Rectal smooth muscle tissue (tissue), 1 donor: Measurements from ENCODE around the gene CCDC116.
"Not testable (repeated sequence)": the region's sequence is repeated elsewhere in the genome, so short reads cannot be mapped to it uniquely, and the experiment has no call there.

Experiments used
- H3K27ac ChIP-seq: one replicate; pipeline ENCODE4 v1.7.0; 2013; ENCODE audit warnings: low read depth, low read length, inconsistent platforms
- H3K27me3 ChIP-seq: one replicate; pipeline ENCODE4 v1.7.0; 2013; ENCODE audit warnings: low read length; ENCODE audit not compliant: control insufficient read depth, insufficient read depth
- H3K36me3 ChIP-seq: one replicate; pipeline ENCODE4 v1.7.0; 2013; ENCODE audit warnings: low read length; ENCODE audit not compliant: control insufficient read depth, insufficient read depth
- H3K4me1 ChIP-seq: one replicate; pipeline ENCODE4 v1.7.0; 2013; ENCODE audit warnings: low read length; ENCODE audit not compliant: control insufficient read depth, insufficient read depth
- H3K4me3 ChIP-seq: one replicate; pipeline ENCODE4 v1.7.0; 2013; ENCODE audit warnings: low read length
- H3K9ac ChIP-seq: one replicate; pipeline ENCODE4 v1.7.0; 2013; ENCODE audit warnings: low read length

CCDC116 gene

DNA sequence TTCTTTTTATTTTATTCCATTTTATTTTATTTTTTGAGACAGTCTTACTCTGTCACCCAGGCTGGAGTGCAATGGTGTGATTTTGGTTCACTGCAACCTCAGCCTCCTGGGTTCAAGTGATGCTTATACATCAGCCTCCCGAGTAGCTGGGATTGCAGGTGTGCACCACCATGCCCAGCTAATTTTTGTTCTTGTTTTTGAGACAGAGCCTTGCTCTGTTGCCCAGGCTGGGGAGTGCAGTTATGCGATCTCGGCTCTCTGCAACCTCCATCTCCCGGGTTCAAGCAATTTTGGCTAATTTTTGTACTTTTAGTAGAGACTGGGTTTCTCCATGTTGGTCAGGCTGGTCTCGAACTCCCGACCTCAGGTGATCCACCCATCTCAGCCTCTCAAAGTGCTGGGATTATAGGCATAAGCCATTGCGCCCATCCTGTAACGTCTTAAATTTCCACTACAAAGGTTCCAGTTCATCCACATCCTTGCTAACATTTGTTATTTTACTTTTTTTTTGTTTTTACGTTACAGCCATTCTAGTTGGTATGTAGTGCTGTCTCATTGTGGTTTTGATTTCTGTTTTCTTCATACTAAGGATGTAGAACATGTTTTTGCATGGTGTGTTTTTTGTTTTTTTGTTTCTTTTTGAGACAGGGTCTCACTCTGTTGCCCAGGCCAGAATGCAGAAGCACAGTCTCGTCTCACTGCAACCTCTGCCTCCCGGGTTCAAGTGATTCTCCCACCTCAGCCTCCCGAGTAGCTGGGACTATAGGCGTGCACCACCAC lies 36.0 kb upstream of the CCDC116 start:
- not testable (repeated sequence) for H3K27ac ChIP-seq, H3K4me1 ChIP-seq, H3K4me3 ChIP-seq, H3K9ac ChIP-seq, H3K27me3 ChIP-seq
- peaks cover 18% of the 10 kb centered on the region for H3K36me3 ChIP-seq

DNA sequence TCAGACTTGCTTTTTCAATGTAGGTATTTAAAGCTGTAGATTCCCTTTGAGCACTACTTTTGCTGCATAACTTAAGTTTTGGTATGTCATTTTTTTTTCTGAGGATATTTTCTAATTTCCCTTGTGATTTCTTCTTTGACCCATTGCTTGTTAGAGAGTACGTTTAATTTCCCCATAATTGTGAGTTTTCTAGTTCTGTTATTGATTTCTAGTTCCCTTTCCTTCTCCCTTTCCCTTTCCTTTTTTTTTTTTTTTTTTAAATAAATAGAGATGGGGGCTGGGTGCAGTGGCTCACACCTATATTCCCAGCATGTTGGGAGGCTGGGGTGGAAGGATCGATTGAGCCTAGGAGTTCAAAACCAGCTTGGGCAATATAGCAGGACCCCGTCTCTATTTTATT lies 34.3 kb upstream of the CCDC116 start:
- Histone ChIP-seq H3K9ac (no peak overlapping the region), H3K27me3 (no peaks in the 10 kb centered on the region), H3K36me3 (peaks cover 10% of the 10 kb centered on the region), H3K27ac (no peak overlapping the region), H3K4me3 (no peak overlapping the region), H3K4me1 (no peaks in the 10 kb centered on the region)

DNA sequence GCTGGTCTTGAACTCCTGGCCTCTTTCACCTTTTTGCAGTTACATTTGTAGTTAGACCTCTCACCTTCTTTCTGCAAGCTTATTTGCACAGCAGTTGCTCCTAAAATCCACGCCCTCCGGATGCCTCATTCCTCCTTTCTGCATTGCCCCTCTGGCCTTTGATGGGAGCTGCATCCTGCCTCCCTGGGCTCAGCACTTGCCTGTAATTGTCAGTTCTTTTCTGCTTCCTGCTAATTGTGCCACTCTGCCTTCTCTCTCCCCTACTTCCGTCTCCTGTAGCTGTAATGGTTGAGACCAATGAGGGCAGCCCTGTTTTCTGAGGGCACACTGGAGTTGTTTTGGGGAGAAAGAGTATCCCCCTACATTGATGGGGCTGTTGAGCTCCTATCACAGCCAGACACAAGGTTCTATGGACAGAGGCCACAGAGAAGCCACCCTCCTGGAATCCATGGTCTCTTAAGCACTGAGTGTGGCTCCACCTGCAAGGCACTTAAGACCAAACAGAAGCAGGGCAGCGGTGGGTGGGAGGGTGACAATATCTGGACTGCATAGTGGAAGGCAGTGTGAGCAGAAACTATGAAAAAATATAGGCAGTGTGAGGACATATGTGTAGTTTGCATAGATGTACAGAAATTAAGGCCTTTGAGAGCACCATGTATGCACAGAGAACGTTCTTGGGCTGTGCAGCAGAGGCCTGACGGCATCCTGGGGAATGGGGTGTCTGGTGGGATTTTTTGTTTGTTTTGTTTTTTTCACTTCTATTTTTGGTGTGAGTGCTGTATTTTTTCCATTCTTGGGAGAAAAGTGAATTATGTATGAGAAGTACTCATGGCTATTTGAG lies 33.3 kb upstream of the CCDC116 start:
- no peak overlapping the region for H3K27ac ChIP-seq
- H3K4me3 ChIP-seq: no peak overlapping the region
- no peaks in the 10 kb centered on the region for H3K4me1 ChIP-seq
- H3K36me3 ChIP-seq: peaks cover under 1% of the 10 kb centered on the region
- H3K27me3 ChIP-seq: no peaks in the 10 kb centered on the region
- no peak overlapping the region for H3K9ac ChIP-seq

DNA sequence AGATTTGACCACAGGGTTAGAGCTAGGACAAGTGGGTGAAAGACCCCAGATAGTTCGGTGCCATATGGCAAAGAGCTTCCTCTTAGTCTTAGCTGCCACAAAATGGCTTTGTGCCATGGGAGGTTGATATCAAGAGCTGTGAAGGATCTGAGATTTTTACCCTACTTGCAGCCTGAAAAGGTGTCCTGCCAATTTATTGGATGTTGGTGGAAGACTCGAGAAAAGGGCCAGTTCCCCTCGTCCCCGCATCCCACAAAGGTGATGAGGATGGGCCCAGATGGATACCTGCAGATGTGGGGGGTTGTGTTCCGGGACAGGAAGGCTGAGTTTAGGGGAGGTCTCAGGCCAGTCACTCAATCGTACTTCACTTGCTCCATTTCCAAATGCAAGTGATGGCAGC lies 30.0 kb upstream of the CCDC116 start:
- no peak overlapping the region for H3K4me3 ChIP-seq
- no peaks in the 10 kb centered on the region for H3K27me3 ChIP-seq
- H3K4me1 ChIP-seq: no peaks in the 10 kb centered on the region
- H3K9ac ChIP-seq: no peak overlapping the region
- no peak overlapping the region for H3K27ac ChIP-seq
- no peaks in the 10 kb centered on the region for H3K36me3 ChIP-seq

DNA sequence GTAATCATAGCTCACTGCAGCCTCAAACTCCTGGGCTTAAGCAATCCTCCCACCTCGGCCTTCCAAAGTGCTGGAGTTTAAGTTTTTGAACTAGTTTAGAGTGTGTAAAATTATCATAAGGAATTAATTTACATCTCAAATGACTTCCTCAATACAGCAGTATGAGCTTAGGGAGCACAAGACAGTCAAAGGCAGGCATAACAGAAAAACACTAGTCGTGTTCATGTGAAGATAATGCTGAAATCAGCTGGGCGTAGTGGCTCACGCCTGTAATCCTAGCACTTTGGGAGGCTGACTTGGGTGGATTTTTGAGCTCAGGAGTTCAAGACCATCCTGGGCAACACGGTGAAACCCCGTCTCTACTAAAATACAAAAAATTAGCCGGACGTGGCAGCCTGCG lies 28.6 kb upstream of the CCDC116 start:
- H3K27me3 ChIP-seq: no peaks in the 10 kb centered on the region
- H3K4me1 ChIP-seq: no peaks in the 10 kb centered on the region
- H3K36me3 ChIP-seq: no peaks in the 10 kb centered on the region
- no peak overlapping the region for H3K9ac ChIP-seq
- no peak overlapping the region for H3K27ac ChIP-seq
- no peak overlapping the region for H3K4me3 ChIP-seq

DNA sequence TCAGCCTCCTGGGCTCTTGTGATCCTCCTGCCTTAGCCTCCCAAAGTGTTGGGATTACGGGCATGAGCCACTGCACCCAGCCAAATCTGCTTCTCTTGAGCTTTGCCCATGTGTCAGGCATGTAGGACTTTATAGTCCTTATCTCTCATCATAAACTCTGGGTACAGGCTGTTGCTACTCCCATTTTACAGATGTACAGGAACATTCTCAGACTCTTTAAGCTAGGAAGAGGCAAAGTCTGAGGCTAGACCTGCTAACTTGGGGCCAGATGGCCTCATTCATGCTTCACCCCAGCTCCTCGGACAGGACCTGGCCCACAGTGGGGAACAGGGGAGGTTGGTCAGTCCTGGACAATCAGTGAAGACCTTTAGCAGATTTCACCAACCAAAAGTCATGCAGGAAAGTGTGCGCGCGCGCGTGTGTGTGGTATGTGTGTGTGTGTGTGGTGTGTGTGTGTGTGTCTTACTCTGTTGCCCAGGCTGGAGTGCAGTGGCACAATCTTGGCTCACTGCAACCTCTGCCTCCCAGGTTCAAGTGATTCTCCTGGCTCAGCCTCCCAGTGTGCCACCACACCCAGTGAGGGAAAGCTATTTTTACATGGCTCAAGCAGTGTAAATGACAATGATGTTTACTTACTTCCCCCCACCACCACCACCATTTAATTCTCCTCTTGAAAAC lies 26.5 kb upstream of the CCDC116 start:
- no peaks in the 10 kb centered on the region for H3K4me1 ChIP-seq
- H3K27ac ChIP-seq: no peak overlapping the region
- no peaks in the 10 kb centered on the region for H3K27me3 ChIP-seq
- peaks cover under 1% of the 10 kb centered on the region for H3K36me3 ChIP-seq
- H3K9ac ChIP-seq: no peak overlapping the region
- no peak overlapping the region for H3K4me3 ChIP-seq

DNA sequence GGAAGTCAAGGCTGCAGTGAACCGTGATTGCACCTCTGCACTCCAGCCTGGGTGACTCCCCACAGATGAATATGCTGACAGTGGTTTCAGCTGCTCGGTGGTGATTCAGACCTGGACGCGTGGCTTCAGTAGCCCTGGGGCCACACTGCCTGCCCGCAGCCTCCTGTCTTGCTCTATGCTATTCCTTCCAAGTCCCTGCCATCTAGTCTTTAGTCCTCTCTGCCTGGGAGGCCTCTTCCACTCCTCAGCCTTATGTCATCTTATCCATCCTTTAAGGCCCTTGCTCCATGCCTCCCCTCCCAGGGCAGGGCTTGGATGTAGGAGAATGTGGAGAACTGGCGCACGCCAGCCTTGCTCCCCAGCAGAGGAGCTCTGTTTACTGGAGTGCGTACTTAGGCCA lies 25.8 kb upstream of the CCDC116 start:
- no peaks in the 10 kb centered on the region for H3K4me1 ChIP-seq
- H3K27me3 ChIP-seq: no peaks in the 10 kb centered on the region
- H3K9ac ChIP-seq: no peak overlapping the region
- H3K27ac ChIP-seq: no peak overlapping the region
- H3K36me3 ChIP-seq: peaks cover 5% of the 10 kb centered on the region
- H3K4me3 ChIP-seq: no peak overlapping the region

DNA sequence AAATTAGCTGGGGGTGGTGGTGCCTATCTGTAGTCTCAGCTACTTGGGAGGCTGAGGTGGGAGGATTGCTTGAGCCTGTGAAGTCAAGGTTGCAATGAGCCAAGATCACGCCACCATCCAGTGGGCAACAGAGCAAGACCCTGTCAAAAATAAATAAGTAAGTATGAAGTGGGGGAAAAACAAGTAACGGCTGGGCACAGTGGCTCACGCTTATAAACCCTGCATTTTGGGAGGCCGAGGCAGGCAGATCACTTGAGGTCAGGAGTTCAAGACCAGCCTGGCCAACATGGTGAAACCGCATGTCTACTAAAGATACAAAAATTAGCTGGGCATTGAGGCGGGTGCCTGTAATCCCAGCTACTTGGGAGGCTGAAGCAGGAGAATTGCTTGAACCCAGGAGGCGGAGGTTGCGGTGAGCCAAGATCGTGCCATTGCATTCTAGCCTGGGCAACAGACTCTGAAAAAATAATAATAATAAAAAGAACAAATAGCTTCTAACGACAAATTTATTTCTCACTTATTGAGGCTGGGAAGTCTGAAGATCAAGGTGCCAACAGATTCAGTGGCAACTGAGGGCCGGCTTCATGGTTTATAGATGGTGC lies 22.9 kb upstream of the CCDC116 start:
- H3K9ac ChIP-seq, H3K27ac ChIP-seq, H3K36me3 ChIP-seq, H3K4me1 ChIP-seq, H3K27me3 ChIP-seq, H3K4me3 ChIP-seq: not testable (repeated sequence)

DNA sequence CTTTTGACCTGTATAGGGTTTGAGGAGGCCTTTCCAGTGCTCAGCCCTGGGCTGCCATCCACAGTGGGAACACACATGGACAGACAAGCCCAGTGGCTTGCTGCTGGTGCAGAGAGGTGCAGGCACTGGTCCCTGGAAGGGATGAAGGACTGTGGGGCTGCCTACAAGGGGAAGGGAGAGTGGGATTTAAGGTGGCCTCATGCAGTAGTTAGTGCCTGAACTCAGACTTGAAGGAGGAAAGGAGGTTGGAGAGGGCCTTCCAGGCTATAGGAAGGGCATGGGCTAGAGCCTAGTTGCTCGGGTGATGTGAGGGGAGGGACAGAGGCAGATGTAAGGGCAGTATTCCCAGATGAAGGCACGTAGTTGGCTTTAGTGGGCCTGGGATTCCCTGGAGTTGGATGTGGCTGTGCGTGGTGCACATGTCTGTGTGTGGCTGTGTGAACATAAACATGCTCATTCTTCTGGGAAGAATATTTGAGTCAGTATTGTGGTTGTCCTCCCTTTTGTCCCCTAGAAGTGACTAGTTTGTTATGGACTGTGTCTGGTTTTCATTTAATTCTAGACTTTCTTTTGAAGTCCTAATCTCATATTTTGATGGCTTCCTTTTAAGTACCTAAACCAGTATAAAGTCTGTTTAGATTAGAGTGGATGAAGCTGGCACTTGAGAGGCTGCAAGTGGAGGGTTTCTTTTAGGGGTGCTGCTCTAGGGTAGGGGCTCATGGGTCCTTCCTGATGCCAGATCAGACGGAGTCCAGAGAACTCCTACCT lies 21.2 kb upstream of the CCDC116 start:
- Histone ChIP-seq H3K36me3 (peaks cover 5% of the 10 kb centered on the region), H3K4me1 (no peaks in the 10 kb centered on the region), H3K27me3 (no peaks in the 10 kb centered on the region), H3K4me3 (no peak overlapping the region), H3K27ac (no peak overlapping the region), H3K9ac (no peak overlapping the region)

DNA sequence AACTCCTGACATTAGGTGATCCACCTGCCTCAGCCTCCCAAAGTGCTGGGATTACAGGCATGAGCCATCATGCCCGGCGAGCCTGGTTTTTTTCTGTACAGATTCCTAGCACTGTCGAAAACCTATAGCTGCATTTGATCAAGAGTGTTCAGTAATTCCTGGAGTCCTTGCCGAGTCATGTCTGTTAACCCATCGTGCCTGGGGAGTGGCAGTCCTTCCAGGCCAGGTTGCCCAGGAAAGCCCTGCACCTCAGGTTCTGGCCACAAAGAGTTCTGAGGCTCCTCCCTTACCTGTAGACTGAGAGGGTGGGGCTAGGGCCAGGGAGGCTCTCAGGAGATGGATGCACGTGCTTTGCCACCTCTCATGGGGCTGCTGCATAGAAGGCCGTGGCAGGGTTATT lies 19.7 kb upstream of the CCDC116 start:
- H3K27me3 ChIP-seq: no peaks in the 10 kb centered on the region
- peaks cover 5% of the 10 kb centered on the region for H3K36me3 ChIP-seq
- H3K4me3 ChIP-seq: no peak overlapping the region
- H3K4me1 ChIP-seq: no peaks in the 10 kb centered on the region
- H3K27ac ChIP-seq: no peak overlapping the region
- no peak overlapping the region for H3K9ac ChIP-seq

DNA sequence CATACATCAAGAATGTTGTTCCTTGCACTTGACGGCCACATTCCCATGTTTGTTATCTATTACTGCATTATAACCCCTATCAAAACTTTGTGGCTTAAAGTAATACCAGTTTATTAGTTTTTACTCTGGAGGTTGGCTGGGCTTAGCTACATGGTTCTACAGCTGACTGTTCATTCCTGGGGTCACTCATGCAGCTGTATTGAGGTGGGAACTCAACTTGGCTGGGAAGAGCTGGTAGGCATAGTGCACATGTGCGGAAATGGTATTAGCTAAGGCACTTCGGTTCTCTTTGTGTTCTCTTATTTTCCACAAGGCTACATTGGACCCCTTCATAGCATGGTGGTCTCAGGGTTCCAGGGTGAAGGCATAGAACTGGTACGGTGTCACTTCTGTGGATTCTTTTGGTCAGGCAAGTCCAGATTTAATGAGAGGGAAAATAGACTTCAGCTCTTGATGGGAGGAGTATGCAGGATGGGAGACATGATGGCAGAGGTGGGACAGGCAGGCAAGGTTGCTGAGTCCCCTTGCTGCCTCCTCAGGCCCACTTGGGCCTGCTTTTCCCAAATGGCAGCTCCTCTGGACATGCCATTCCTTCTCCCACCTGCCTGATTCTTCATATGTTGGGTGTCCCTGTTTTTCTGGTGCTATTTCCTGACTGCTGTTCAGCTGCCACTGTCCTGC lies 18.9 kb upstream of the CCDC116 start:
- no peak overlapping the region for H3K4me3 ChIP-seq
- H3K27ac ChIP-seq: no peak overlapping the region
- no peaks in the 10 kb centered on the region for H3K27me3 ChIP-seq
- H3K36me3 ChIP-seq: peaks cover 5% of the 10 kb centered on the region
- H3K4me1 ChIP-seq: no peaks in the 10 kb centered on the region
- no peak overlapping the region for H3K9ac ChIP-seq
